OCI-LY7 (cell line): ENCODE results near the gene PRKN.

Experiments
- CTCF ChIP-seq: fragments of 200-600 bp; sonication (generic); conservative IDR thresholded peaks from 2 replicates; pipeline ENCODE4 v1.5.1; 2014; ENCODE audit warnings: mild to moderate bottlenecking, antibody characterized with exemption, low read length, moderate library complexity, mixed read lengths
- EZH2phosphoT487 ChIP-seq: fragments of 200-600 bp; sonication (generic); IDR thresholded peaks from 2 replicates; pipeline ENCODE4 v1.6.1; 2018; ENCODE audit warnings: low read depth, borderline replicate concordance, mild to moderate bottlenecking, mixed run types, antibody characterized with exemption, low read length, moderate library complexity, mixed read lengths

GRCh38 chr6:161394437-161394836 is 1333.1 kb downstream of the PRKN start:
- TF ChIP-seq CTCF (no peak), EZH2phosphoT487 (no peak)
